Stimulated activated CD4-positive, alpha-beta T cell treated with anti-CD3 and anti-CD28 coated beads, Interleukin-4, amount 100 ng/mL, for 1 hour (primary cell): ENCODE measurements around the gene UGT1A9.
"Not testable (repeated sequence)": the region's sequence is repeated elsewhere in the genome, so short reads cannot be mapped to it uniquely, and the experiment has no call there.

ENCODE experiments used
- DNase-seq: peaks from one replicate; pipeline ENCODE4 v3.0.0-alpha.2; 2020

Gene UGT1A9

GRCh38 chr2:233681521-233682099 lies 9.9 kb downstream of the UGT1A9 start, which contains the start of gene UGT1A7:
Gene UGT1A7 (plus strand): TSS chr2:233681901. CDS start chr2:233681938, 37 bp downstream.
- no peak for DNase-seq

DNA sequence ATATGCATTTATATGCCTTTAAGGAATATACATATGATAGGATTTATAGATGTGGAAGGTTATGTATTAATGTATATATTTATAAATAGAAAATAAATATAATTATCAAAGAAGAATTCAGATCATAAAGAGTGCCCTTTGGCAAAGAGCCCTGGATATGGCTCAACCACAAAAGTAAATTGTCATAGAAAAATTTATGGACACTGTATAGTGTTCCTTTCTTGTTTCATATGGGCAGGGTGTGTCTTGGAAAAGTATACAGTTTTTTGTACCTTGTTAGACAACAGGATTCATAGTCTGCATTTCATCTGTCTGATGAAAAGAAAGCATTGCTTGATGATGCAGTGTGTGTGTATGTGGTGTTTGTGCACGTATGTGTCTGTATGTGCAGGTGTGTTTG lies 12.9 kb downstream of the UGT1A9 start:
- DNase-seq: no peak

DNA sequence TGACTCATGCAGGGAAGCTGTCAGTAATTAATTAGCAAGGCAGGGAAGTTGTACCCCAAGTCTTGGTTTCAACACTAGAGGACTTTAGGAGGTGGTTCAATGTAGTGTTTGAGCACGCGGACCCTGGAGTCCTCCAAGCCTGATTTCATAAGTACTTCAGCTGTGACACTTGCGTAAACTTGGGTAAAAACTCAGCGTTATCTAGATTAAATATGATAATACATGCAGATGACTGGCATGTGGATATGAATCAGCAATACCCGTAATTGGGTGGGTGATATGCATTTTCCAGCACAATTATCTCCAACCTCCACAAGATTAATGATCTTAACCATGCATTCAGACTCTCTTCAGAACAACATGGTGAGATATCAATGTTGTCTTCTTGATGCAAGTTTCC lies 15.2 kb downstream of the UGT1A9 start:
- no peak for DNase-seq

DNA sequence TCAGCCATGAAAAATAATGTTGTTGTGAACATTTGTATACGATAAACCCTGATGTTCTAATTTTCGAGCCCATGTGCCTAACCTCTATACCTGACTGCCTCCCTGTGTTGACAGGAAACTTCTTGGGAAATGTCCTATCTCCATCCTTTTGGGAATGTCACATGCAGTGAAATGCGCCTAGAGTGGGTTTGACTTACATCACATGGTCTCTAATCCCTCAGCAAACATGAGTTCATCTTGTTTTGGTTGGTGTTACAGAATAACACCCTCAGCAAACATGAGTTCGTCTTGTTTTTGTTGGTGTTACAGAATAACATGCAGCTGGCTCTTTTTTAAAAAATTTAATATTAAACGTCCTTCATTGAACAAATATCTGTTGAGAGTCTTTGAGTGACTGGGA lies 16.6 kb downstream of the UGT1A9 start:
- DNase-seq: no peak

GRCh38 chr2:233689031-233689430 lies 17.3 kb downstream of the UGT1A9 start:
- DNase-seq: no peak

DNA sequence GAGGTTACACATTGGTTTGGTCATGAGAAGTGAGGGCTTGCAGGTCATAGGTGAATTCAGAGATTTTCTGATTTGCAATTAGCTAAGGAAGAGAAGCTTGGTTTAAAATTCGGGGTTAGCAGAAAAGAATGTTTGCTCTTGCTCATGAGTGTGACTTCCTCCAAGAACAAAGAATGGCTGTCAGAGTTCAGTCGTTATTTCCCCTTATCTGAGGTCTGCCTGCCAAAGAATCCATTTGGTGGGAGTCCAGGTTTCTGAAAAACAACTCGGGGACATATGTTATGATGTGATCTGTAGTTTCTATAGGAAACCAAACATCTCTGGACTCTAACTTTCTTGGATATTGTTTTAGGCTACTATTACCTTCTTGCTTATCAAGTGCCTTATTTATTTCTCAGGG lies 17.8 kb downstream of the UGT1A9 start:
- DNase-seq: no peak

DNA sequence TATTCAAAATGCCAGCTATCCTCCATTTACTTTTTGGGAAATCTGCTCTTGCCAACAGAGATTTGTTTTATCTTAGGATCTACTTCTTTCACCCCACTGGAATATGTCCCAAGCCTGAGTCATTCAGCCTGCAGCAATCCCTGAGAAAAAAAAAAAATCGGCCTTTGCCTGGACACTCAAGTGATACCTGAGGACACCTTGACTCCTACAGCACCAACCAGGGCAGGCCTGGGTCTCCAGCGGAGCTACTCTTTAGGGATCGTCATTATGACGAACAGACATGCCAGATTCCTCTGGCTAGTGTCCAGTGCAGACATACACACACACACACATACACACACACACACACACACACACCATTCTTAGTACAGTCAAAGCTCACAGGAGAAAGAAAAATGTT lies 18.7 kb downstream of the UGT1A9 start:
- DNase-seq: no peak

GRCh38 chr2:233691443-233692433 lies 20.0 kb downstream of the UGT1A9 start:
- no peak for DNase-seq

- DNase-seq: no peak
Measured at GRCh38 chr2:233692648-233693047, 20.9 kb downstream of the UGT1A9 start, which contains the start of gene UGT1A6. Gene UGT1A6 (plus strand): TSS chr2:233692890. CDS start chr2:233693005, 115 bp downstream.

DNA sequence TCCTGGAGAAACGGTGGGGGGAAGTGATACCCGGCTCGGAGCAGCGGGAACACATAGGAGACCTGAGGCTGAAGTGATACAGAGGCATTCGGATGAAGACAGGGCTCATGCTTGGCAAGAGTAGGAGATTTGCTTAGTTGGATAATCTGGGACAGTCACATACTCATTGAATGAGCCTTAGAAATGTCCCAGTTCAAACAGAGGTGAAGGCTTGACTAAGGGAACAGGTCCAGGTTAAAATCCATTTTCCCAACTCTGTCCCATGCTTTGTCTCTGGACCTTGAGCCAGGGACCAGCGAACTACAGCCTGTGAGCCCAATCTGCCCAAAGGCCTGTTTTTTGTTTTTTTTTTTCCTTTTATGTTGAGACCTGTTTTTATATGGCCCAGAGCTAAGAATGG lies 22.3 kb downstream of the UGT1A9 start:
- DNase-seq: no peak

GRCh38 chr2:233698740-233699139 lies 27.0 kb downstream of the UGT1A9 start:
- no peak for DNase-seq

- no peak for DNase-seq
Measured at GRCh38 chr2:233699424-233700027, 27.8 kb downstream of the UGT1A9 start.

DNA sequence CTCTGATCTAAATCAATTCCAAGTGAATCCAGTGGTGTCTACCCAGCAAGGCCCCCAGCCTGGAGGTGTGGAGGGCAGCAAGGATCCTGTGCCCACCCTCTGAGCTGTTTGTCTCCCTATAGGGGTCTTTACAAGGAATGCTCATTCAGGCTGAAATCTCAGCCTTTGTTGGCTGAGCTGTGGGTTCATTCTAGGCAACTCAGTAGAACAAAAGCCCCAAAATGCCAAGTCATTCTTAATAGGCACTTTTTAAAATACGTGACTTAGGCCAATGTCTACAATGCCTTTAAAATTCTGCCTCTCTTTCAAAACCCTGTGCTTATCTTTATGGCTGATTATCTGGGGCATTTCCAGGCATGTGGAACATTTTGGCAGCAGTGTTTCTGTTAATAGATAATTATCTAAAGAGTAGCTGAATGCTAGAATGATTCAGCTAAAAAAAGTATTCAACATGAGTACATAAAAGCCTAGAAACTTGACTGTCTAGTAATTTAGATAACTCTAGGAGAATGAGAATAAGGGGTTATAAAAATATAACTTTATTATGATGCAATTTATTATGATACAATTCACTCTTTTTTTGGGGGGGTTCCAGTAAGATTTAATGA lies 28.4 kb downstream of the UGT1A9 start:
- DNase-seq: no peak

DNA sequence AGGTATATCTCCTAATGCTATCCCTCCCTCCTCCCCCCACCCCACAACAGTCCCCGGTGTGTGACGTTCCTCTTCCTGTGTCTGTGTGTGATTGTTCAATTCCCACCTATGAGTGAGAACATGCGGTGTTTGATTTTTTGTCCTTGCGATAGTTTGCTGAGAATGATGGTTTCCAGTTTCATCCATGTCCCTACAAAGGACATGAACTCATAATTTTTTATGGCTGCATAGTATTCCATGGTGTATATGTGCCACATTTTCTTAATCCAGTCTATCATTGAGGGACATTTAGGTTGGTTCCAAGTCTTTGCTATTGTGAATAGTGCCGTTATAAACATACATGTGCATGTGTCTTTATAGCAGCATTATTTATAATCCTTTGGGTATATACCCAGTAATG lies 29.1 kb downstream of the UGT1A9 start:
- DNase-seq: not testable (repeated sequence)

DNA sequence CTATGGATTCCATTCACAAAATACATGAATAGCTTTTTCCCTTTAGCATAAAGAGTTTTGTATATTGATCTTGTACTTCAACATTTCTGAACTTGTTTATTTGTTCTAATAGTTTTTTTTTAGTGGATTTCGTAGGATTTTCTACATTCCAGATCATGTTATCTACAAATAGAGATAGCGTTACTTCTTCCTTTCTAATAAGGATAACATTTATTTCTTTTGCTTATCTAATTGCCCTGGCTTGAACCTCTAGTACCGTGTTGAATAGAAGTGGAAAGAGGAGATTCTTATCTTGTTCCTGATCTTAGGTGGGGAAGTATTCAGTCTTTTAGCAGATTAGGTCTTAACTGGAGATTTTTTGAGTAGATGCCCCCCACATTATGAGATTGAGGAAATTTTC lies 30.5 kb downstream of the UGT1A9 start:
- DNase-seq: no peak

GRCh38 chr2:233705911-233706506 lies 34.3 kb downstream of the UGT1A9 start:
- DNase-seq: no peak

- DNase-seq: no peak
Measured at GRCh38 chr2:233706720-233707119, 35.0 kb downstream of the UGT1A9 start.

DNA sequence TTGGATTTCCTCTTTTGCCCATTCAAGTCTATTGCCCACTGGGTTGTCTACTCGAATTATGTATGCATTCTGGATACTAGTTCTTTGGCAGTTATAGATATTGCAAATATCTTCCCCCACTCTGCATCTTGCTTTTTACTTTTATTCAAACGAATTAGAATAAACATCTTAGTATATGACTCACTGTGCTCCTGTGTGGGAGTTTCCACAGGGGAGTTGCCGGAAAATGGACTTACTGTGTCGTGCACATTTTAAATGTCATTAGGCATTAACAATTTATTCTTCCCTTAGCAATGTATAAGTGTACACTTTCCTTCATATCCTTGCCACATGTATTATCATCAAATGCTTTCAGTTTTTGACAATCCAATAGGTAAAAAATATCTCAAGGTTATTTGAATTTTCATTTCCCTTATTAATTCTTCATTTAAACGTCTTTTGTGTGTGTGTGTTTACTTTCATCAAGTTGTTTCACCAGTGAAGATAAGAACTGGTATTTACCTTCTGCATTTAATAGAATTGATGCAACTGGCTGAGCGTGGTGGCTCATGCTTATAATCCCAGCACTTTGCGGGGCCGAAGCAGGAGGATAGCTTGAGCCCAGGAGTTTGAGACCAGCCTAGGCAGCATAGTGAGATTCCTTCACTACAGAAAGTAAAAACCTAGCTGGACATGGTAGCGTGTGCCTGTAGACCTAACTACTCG lies 36.4 kb downstream of the UGT1A9 start:
- DNase-seq: no peak

GRCh38 chr2:233708942-233709341 lies 37.2 kb downstream of the UGT1A9 start:
- no peak for DNase-seq

DNA sequence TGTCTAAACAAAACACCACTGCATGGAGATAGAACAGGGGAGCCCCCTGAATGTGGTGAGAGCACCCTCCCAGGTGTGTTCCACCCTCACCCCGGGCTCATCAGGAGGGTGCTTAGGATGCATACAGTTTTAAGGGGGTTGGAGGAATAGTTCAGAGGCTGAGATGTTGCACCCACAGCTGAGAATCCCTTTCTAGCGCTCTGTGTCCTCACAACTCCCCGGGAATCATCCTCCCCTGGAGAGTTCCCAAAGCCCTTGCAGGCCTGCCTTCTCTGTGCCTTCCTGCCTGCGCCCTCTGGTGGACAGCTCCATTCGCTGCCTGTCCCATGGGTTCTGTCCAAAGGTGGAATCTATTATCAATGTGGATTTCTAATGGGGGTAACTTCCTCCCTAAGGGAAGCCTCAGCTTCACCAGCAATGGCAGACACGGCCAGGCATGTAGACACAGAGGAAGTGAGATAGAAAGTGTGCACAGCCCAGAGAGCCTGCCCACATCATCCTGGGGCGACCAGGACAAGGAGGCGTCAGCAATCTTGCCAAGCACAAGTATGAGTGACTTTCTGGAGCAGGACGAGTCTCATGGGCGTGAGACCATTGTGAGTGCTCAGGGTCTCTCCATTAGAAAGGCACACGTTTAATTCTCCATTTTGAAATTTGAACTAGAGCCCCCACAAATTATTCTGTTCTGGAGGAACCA lies 39.8 kb downstream of the UGT1A9 start:
- peak; percentile 69 for DNase-seq

GRCh38 chr2:233712611-233713261 lies 41.0 kb downstream of the UGT1A9 start, which contains the start of gene UGT1A5:
Gene UGT1A5 (plus strand): TSS chr2:233712907. CDS start chr2:233712992, 85 bp downstream.
- DNase-seq: no peak
